ENCODE measurements around the gene TP53RK. TPM values are rescaled to one million over a fixed set of nuclear protein-coding genes. Genes with fewer than 3 reads are reported as not detected.

The TP53RK gene
- polyA plus RNA-seq, 2 donors: 8.0 to 9.9 TPM

DNA sequence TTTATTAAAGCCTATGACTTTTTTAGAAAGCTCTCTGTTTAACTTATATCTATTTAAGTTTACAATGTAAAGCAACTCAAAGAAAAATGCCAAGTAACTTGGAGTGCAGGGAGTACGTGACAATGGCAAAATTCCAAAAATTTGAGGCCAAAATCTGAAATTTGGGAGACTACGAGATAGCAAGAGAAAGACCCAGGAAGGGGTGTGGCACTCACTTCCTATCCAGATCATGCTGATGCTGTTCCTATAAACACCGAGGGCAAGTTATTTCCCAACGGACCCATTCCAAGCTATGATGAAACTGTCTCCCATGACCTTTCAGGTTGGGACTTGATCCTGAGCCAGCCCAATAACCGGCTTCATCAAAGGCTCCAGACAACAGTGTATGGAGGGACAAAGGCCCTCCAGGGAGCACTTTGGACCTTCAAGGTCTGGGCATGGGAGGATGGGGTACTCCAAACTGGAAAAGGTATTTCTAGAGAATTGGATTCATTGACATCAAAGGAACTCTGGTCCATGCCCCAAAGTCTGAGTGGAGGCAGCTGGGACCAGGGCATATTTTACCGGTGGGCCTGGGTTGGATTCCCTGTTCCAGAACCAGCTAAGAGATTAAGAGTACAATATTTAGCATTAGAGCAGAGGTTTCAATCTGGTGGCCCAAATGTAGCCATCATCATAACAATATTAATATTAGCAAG lies 22.3 kb downstream of the TP53RK start:
- no peak overlapping the region for H3K4me3 ChIP-seq (ENCODE audit: low read depth in 1 of 2, low read length in 2 of 2)
- no peak overlapping the region for H3K27ac ChIP-seq (ENCODE audit: low read depth in 2 of 2, low read length in 1 of 2)
- no peaks in the 10 kb centered on the region for H3K36me3 ChIP-seq (ENCODE audit: control insufficient read depth in 2 of 2, insufficient read depth in 2 of 2, low read length in 1 of 2)
- no peaks in the 10 kb centered on the region for H3K4me1 ChIP-seq (ENCODE audit: control insufficient read depth in 2 of 2, insufficient read depth in 2 of 2, low read length in 1 of 2)
- 79 to 80% methylated on average over 6 of the region's 6 CpGs for WGBS, 2 donors
- peaks cover 2 to 3% of the 10 kb centered on the region in 2 donors for H3K9me3 ChIP-seq (ENCODE audit: control insufficient read depth in 2 of 2, insufficient read depth in 1 of 2, low read depth in 1 of 2, low read length in 1 of 2)
- no peaks in the 10 kb centered on the region for H3K27me3 ChIP-seq (ENCODE audit: control insufficient read depth in 1 of 2, insufficient read depth in 2 of 2, low read length in 2 of 2)

DNA sequence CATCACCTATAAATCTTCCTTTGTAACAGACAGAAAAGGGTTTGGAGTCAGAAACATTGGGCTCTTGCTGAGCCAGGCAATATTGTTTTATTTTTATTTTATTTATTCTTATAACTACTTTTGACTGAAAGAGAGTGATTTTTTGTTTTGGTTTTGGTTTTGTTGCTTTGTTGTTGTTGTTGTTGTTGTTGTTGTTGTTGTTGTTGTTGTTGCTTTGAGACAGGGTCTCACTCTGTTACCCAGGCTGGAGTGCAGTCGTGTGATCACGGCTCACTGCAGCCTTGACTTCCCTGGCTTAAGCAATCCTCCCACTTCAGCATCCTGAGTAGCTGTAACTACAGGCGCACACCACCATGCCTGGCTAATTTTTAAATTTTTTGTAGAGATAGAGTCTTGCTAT lies 22.9 kb downstream of the TP53RK start:
- no peak overlapping the region for H3K4me3 ChIP-seq (ENCODE audit: low read depth in 1 of 2, low read length in 2 of 2)
- no peaks in the 10 kb centered on the region for H3K27me3 ChIP-seq (ENCODE audit: control insufficient read depth in 1 of 2, insufficient read depth in 2 of 2, low read length in 2 of 2)
- no peaks in the 10 kb centered on the region for H3K36me3 ChIP-seq (ENCODE audit: control insufficient read depth in 2 of 2, insufficient read depth in 2 of 2, low read length in 1 of 2)
- H3K27ac ChIP-seq (ENCODE audit: low read depth in 2 of 2, low read length in 1 of 2): no peak overlapping the region
- H3K9me3 ChIP-seq (ENCODE audit: control insufficient read depth in 2 of 2, insufficient read depth in 1 of 2, low read depth in 1 of 2, low read length in 1 of 2): peaks cover 2 to 3% of the 10 kb centered on the region in 2 donors
- 94 to 96% methylated on average over 3 of the region's 3 CpGs for WGBS, 2 donors
- no peaks in the 10 kb centered on the region for H3K4me1 ChIP-seq (ENCODE audit: control insufficient read depth in 2 of 2, insufficient read depth in 2 of 2, low read length in 1 of 2)

DNA sequence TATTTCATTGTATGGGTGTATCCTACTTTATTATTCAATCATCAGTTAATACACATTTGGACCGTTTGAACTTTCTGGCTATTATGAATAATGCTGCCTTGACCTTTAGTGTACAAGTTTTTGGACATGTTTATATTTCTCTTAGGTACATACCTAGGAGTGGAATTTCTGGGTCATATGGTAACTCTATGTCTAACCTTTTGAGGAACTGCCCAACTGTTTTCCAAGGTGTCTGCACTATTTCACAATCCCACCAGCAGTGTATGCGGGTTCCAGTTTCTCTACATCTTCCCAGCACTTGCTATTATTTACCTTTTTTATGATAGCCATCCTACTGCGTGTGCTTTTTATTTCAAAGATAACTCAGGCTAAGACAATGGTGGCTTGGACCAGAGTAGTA lies 23.6 kb downstream of the TP53RK start:
- Histone ChIP-seq H3K4me1 (ENCODE audit: control insufficient read depth in 2 of 2, insufficient read depth in 2 of 2, low read length in 1 of 2) (no peaks in the 10 kb centered on the region), H3K9me3 (ENCODE audit: control insufficient read depth in 2 of 2, insufficient read depth in 1 of 2, low read depth in 1 of 2, low read length in 1 of 2) (peaks cover 2 to 3% of the 10 kb centered on the region in 2 donors), H3K4me3 (ENCODE audit: low read depth in 1 of 2, low read length in 2 of 2) (no peak overlapping the region), H3K36me3 (ENCODE audit: control insufficient read depth in 2 of 2, insufficient read depth in 2 of 2, low read length in 1 of 2) (no peaks in the 10 kb centered on the region), H3K27ac (ENCODE audit: low read depth in 2 of 2, low read length in 1 of 2) (no peak overlapping the region), H3K27me3 (ENCODE audit: control insufficient read depth in 1 of 2, insufficient read depth in 2 of 2, low read length in 2 of 2) (no peaks in the 10 kb centered on the region)
- 82 to 84% methylated on average over 3 of the region's 3 CpGs for WGBS, 2 donors

DNA sequence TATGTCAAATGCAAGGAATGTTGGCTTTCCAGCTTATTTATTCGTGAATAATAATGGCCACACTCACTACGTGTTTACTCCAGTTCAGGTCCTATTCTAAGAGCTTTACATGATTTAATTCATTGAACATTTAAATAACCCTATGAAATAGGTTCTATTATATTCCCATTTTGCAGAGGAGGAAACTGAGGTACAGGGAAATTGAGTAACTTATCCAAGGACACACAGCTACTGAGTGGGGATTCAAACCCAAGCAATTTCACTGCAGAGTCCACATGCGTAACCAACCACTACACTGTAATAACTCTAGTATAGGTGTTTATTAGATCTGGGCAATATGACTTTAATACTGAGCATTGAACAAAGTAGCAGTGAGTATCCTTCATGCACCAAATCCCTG lies 25.7 kb downstream of the TP53RK start:
- no peaks in the 10 kb centered on the region for H3K27me3 ChIP-seq (ENCODE audit: control insufficient read depth in 1 of 2, insufficient read depth in 2 of 2, low read length in 2 of 2)
- H3K27ac ChIP-seq (ENCODE audit: low read depth in 2 of 2, low read length in 1 of 2): no peak overlapping the region
- no peaks in the 10 kb centered on the region for H3K36me3 ChIP-seq (ENCODE audit: control insufficient read depth in 2 of 2, insufficient read depth in 2 of 2, low read length in 1 of 2)
- WGBS, 2 donors: 90 to 97% methylated on average over 3 of the region's 3 CpGs
- H3K4me3 ChIP-seq (ENCODE audit: low read depth in 1 of 2, low read length in 2 of 2): no peak overlapping the region
- H3K4me1 ChIP-seq (ENCODE audit: control insufficient read depth in 2 of 2, insufficient read depth in 2 of 2, low read length in 1 of 2): no peaks in the 10 kb centered on the region
- H3K9me3 ChIP-seq (ENCODE audit: control insufficient read depth in 2 of 2, insufficient read depth in 1 of 2, low read depth in 1 of 2, low read length in 1 of 2): no peaks in the 10 kb centered on the region

DNA sequence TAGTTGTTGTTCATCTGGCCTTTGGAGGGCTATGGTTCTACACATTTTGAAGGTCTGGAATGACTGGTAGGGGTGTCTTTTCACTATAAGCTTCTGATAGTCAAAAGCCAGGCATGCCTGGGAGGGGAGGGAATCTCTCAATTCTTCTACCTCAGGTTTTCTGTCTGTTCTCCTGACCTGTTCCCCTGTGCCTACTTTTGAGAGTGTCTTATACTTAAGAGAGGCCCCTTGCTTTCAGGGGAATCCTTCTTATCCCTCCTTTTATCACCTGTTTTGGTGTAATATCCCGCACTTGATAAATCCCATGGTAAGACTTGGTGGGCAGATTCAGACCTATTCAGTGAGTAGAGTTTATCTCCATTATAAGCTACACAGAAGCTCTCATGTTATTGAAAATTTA lies 27.6 kb downstream of the TP53RK start:
- H3K27ac ChIP-seq (ENCODE audit: low read depth in 2 of 2, low read length in 1 of 2): no peak overlapping the region
- H3K27me3 ChIP-seq (ENCODE audit: control insufficient read depth in 1 of 2, insufficient read depth in 2 of 2, low read length in 2 of 2): no peaks in the 10 kb centered on the region
- no peaks in the 10 kb centered on the region for H3K9me3 ChIP-seq (ENCODE audit: control insufficient read depth in 2 of 2, insufficient read depth in 1 of 2, low read depth in 1 of 2, low read length in 1 of 2)
- H3K36me3 ChIP-seq (ENCODE audit: control insufficient read depth in 2 of 2, insufficient read depth in 2 of 2, low read length in 1 of 2): no peaks in the 10 kb centered on the region
- no peak overlapping the region for H3K4me3 ChIP-seq (ENCODE audit: low read depth in 1 of 2, low read length in 2 of 2)
- no peaks in the 10 kb centered on the region for H3K4me1 ChIP-seq (ENCODE audit: control insufficient read depth in 2 of 2, insufficient read depth in 2 of 2, low read length in 1 of 2)
- 96 to 98% methylated on average over 1 of the region's 1 CpG for WGBS, 2 donors

DNA sequence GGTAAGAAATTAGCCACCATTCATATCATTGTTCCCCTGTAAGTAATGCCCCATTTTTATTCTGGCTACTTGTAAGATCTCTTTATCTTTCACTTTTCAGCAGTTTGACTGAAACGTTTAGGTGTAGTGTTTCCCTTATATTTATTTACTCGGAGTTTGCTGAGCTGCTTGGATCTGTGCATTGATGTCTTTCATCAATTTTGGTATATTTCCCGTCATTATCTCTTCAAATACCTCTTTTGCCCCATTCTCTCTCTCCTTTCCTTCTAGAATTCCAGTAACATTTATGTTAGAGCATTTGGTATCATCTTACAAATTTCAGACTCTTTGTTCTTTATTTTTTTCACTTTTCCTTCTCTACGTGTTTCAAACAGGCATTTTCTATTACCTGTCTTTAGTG lies 28.8 kb downstream of the TP53RK start:
- H3K4me3 ChIP-seq (ENCODE audit: low read depth in 1 of 2, low read length in 2 of 2): no peak overlapping the region
- no peaks in the 10 kb centered on the region for H3K36me3 ChIP-seq (ENCODE audit: control insufficient read depth in 2 of 2, insufficient read depth in 2 of 2, low read length in 1 of 2)
- H3K27me3 ChIP-seq (ENCODE audit: control insufficient read depth in 1 of 2, insufficient read depth in 2 of 2, low read length in 2 of 2): no peaks in the 10 kb centered on the region
- H3K27ac ChIP-seq (ENCODE audit: low read depth in 2 of 2, low read length in 1 of 2): no peak overlapping the region
- H3K4me1 ChIP-seq (ENCODE audit: control insufficient read depth in 2 of 2, insufficient read depth in 2 of 2, low read length in 1 of 2): no peaks in the 10 kb centered on the region
- no peaks in the 10 kb centered on the region for H3K9me3 ChIP-seq (ENCODE audit: control insufficient read depth in 2 of 2, insufficient read depth in 1 of 2, low read depth in 1 of 2, low read length in 1 of 2)
- WGBS, 2 donors: 83 to 85% methylated on average over 4 of the region's 4 CpGs

DNA sequence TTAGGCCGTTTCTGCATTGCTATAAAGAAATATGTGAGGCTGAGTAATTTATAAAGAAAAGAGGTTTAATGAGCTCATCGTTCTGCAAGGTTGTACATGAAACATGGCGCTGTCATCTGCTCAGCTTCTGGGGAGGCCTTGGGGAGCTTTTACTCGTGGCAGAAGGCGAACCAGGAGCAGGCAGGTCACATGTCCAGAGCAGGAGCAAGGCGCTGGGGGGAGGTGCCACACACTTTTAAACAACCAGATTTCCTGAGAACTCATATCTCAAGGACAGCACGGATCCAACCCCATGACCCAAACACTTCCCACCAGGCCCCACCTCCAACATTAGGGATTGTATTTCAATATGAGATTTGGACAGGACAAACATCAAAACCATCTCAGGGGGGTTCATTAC lies 31.6 kb downstream of the TP53RK start:
- Histone ChIP-seq H3K4me3 (ENCODE audit: low read depth in 1 of 2, low read length in 2 of 2) (no peak overlapping the region), H3K4me1 (ENCODE audit: control insufficient read depth in 2 of 2, insufficient read depth in 2 of 2, low read length in 1 of 2) (no peaks in the 10 kb centered on the region), H3K27me3 (ENCODE audit: control insufficient read depth in 1 of 2, insufficient read depth in 2 of 2, low read length in 2 of 2) (no peaks in the 10 kb centered on the region), H3K9me3 (ENCODE audit: control insufficient read depth in 2 of 2, insufficient read depth in 1 of 2, low read depth in 1 of 2, low read length in 1 of 2) (no peaks in the 10 kb centered on the region), H3K36me3 (ENCODE audit: control insufficient read depth in 2 of 2, insufficient read depth in 2 of 2, low read length in 1 of 2) (no peaks in the 10 kb centered on the region), H3K27ac (ENCODE audit: low read depth in 2 of 2, low read length in 1 of 2) (no peak overlapping the region)
- WGBS, 2 donors: 82 to 85% methylated on average over 7 of the region's 7 CpGs

DNA sequence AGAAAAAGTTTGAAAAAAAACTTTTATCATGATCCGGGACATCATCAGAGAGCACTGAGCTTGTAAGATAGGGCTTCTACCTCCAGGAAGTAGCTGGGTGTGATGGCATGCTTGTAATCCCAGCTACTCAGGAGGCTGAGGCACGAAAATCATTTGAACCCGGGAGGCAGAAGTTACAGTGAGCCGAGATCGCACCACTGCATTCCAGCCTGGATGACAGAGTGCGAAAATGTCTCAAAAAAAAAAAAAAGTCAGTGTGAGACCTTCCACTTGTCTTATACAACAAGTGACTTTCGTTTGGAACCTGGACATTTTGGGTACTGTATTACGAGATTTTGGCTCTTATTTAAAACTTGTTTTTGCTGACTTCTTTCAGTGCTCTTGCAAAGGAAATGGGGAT lies 32.1 kb downstream of the TP53RK start:
- H3K27me3 ChIP-seq (ENCODE audit: control insufficient read depth in 1 of 2, insufficient read depth in 2 of 2, low read length in 2 of 2): no peaks in the 10 kb centered on the region
- 93 to 94% methylated on average over 8 of the region's 8 CpGs for WGBS, 2 donors
- H3K27ac ChIP-seq (ENCODE audit: low read depth in 2 of 2, low read length in 1 of 2): no peak overlapping the region
- H3K9me3 ChIP-seq (ENCODE audit: control insufficient read depth in 2 of 2, insufficient read depth in 1 of 2, low read depth in 1 of 2, low read length in 1 of 2): no peaks in the 10 kb centered on the region
- no peaks in the 10 kb centered on the region for H3K4me1 ChIP-seq (ENCODE audit: control insufficient read depth in 2 of 2, insufficient read depth in 2 of 2, low read length in 1 of 2)
- no peak overlapping the region for H3K4me3 ChIP-seq (ENCODE audit: low read depth in 1 of 2, low read length in 2 of 2)
- H3K36me3 ChIP-seq (ENCODE audit: control insufficient read depth in 2 of 2, insufficient read depth in 2 of 2, low read length in 1 of 2): no peaks in the 10 kb centered on the region

DNA sequence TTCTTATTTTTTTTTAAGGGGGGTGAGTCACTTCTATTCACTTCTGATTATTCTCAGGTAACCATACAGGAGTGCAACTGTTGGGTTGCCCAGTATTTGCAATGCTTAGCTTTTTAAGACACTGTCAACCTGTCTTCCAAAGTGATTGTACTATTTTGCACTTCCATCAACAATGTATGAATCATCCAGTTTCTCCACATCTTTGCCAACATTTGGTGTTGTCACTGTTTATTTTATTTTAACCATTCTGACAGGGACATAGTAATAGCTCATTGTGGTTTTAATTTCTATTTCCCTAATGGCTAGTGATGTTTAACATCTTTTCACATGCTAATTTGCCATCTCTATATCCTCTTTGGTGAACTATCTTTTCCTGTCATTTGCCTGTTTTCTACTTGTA lies 36.5 kb downstream of the TP53RK start:
- Histone ChIP-seq H3K27me3 (ENCODE audit: control insufficient read depth in 1 of 2, insufficient read depth in 2 of 2, low read length in 2 of 2) (peaks cover 0 to 5% of the 10 kb centered on the region in 2 donors), H3K27ac (ENCODE audit: low read depth in 2 of 2, low read length in 1 of 2) (no peak overlapping the region), H3K9me3 (ENCODE audit: control insufficient read depth in 2 of 2, insufficient read depth in 1 of 2, low read depth in 1 of 2, low read length in 1 of 2) (no peaks in the 10 kb centered on the region), H3K4me3 (ENCODE audit: low read depth in 1 of 2, low read length in 2 of 2) (no peak overlapping the region), H3K4me1 (ENCODE audit: control insufficient read depth in 2 of 2, insufficient read depth in 2 of 2, low read length in 1 of 2) (peaks cover 3 to 5% of the 10 kb centered on the region in 2 donors), H3K36me3 (ENCODE audit: control insufficient read depth in 2 of 2, insufficient read depth in 2 of 2, low read length in 1 of 2) (no peaks in the 10 kb centered on the region)

Measured in esophagus (tissue), 2 donors.